Brain microvascular endothelial cell (primary cell): ENCODE data around the gene MTERF2.

ENCODE experiments used
- DNase-seq: peaks from one replicate; pipeline ENCODE4 v3.0.0-alpha.2; 2020
- H3K27ac ChIP-seq: fragments of 250-450 bp; sonication (Bioruptor Pico); 2 replicates; pipeline ENCODE4 v1.5.1; 2020; ENCODE audit warnings: mild to moderate bottlenecking, moderate library complexity
- H3K27me3 ChIP-seq: fragments of 250-450 bp; sonication (Bioruptor Pico); replicated peaks from 2 replicates; pipeline ENCODE4 v1.5.1; 2020; ENCODE audit warnings: mild to moderate bottlenecking
- H3K36me3 ChIP-seq: fragments of 250-450 bp; sonication (Bioruptor Pico); replicated peaks from 2 replicates; pipeline ENCODE4 v1.5.1; 2020; ENCODE audit warnings: mild to moderate bottlenecking
- H3K4me3 ChIP-seq: 2 replicates; pipeline ENCODE4 v1.5.1; 2011; ENCODE audit warnings: low read depth, mild to moderate bottlenecking, control low read depth, low read length, moderate library complexity
- CTCF ChIP-seq: IDR thresholded peaks from 2 replicates; pipeline ENCODE4 v1.5.1; 2011; ENCODE audit warnings: low read depth, mild to moderate bottlenecking, moderate library complexity, low read length, control low read depth, inconsistent platforms; ENCODE audit errors: missing control alignments
- in situ Hi-C: cut with HindIII; loops from 2 replicates; pipeline ENCODE4 v1.10.0; 2017; ENCODE audit warnings: low sequenced_read_pairs, low pct_ligation_motif_present

Gene MTERF2

GRCh38 chr12:106986625-106987389, at the start of gene MTERF2:
MTERF2 (minus strand) TSS chr12:106987146; CDS start chr12:106978714, 8,432 bp downstream.
- Histone ChIP-seq H3K27ac (peak within 1 kb of the TSS; percentile 83), H3K27me3 (no peaks in the 10 kb centered on the region), H3K4me3 (peak within 1 kb of the TSS; percentile 77), H3K36me3 (no peaks in the 10 kb centered on the region)
- TF ChIP-seq CTCF, result no peak
- in situ Hi-C loops, result no loop called here
- DNase-seq, result peak; percentile 90

- H3K4me3 ChIP-seq, result no peak overlapping the region
- H3K36me3 ChIP-seq, result no peaks in the 10 kb centered on the region
- H3K27ac ChIP-seq, result no peak overlapping the region
- DNase-seq, result no peak
- no peaks in the 10 kb centered on the region for H3K27me3 ChIP-seq
- in situ Hi-C loops, result no loop called here
- no peak for TF ChIP-seq CTCF
Measured at GRCh38 chr12:107035733-107036132, 48.8 kb upstream of the MTERF2 start.

GRCh38 chr12:107033758-107034739, 47.1 kb upstream of the MTERF2 start:
- no peak for DNase-seq
- Histone ChIP-seq H3K27ac (no peak overlapping the region), H3K4me3 (no peak overlapping the region), H3K36me3 (no peaks in the 10 kb centered on the region), H3K27me3 (no peaks in the 10 kb centered on the region)
- in situ Hi-C loops, result no loop called here
- no peak for TF ChIP-seq CTCF

GRCh38 chr12:107032266-107032665, 45.3 kb upstream of the MTERF2 start:
- Histone ChIP-seq H3K27ac (no peak overlapping the region), H3K36me3 (no peaks in the 10 kb centered on the region), H3K4me3 (no peak overlapping the region), H3K27me3 (no peaks in the 10 kb centered on the region)
- DNase-seq, result no peak
- in situ Hi-C loops, result no loop called here
- TF ChIP-seq CTCF, result no peak

- H3K4me3 ChIP-seq, result no peak overlapping the region
- no peak for DNase-seq
- H3K36me3 ChIP-seq, result no peaks in the 10 kb centered on the region
- H3K27ac ChIP-seq, result no peak overlapping the region
- in situ Hi-C loops, result no loop called here
- H3K27me3 ChIP-seq, result no peaks in the 10 kb centered on the region
- TF ChIP-seq CTCF, result no peak
Measured at GRCh38 chr12:107031061-107031460, 44.1 kb upstream of the MTERF2 start.
